Stimulated activated CD8-positive, alpha-beta memory T cell treated with anti-CD3 and anti-CD28 coated beads, Interleukin-7, amount 100 ng/mL, for 24 hours (primary cell): Measurements from ENCODE around the gene SPATA6L.

ENCODE experiments used
- DNase-seq: peaks from one replicate; pipeline ENCODE4 v3.0.0-alpha.2; 2020; ENCODE audit warnings: low read depth

Gene SPATA6L

GRCh38 chr9:4666042-4666699, at the start of gene SPATA6L:
TSS of gene SPATA6L (minus strand) at chr9:4666480. CDS start at chr9:4666250, 230 bp downstream.
- peak; percentile 14 for DNase-seq

DNA sequence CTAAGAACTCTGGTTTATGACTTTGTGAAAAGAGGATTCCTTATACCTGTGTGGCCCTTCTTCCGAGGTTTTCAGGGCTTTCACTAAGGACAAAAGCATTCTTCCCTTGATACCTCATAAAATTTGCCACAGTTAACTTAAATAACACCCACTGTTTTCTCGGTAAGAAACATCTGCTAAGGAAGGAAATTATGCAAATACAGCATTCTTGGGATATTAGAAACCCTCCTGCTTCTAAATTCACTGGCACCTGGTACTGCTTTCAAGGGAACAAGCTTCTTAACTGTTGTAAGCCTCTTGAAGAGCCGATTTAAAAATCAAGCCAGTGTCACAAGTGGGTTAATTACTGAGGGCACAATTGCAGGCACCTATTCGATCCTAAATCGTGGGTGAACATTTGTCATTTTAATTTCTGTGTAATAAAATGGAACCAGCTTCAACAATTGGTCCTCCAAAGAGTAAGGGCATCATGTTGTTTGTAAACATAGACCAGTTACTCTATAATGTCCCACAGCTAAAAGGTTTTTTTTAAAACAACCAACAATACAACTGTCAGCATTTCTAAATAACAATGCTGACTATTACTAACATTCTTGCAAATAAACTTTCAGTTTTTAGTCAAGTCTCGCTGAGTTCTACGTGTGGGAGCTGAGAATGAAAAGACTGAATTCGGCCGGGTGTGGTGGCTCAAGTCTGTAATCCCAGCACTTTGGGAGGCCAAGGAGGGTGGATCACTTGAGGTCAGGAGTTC, 48.2 kb upstream of the SPATA6L start:
- no peak for DNase-seq

DNA sequence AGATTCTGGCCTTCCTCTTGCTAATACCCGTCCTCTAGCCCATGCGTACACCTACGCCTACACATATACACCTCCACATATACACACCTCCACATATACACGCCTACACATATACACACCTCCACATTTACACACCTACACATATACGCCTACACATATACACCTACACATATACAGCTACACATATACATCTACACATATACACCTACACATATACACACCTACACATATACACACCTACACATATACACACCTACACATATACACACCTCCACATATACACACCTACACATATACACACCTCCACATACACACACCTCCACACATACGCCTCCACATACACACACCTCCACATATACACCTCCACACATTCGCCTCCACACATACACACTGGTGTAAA, 47.6 kb upstream of the SPATA6L start:
- DNase-seq = no peak

DNA sequence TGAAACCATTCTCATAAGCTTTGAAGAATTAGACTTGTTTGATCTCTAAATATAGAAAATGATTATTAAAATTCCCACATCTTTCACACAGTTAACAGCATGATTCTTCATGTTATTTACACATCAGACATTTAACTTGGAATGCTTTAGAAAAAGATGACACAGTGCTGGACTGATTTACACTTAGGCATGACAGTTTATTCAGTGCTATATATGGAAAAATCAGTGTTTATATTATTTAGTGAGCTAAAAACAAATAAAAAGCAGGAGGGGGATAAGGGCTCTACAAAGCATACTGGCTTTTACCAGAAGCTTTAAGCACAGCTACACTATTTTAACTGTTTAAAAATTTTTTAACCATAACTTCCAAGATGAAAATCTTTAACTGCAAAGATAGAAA, 43.1 kb upstream of the SPATA6L start:
- no peak for DNase-seq

DNA sequence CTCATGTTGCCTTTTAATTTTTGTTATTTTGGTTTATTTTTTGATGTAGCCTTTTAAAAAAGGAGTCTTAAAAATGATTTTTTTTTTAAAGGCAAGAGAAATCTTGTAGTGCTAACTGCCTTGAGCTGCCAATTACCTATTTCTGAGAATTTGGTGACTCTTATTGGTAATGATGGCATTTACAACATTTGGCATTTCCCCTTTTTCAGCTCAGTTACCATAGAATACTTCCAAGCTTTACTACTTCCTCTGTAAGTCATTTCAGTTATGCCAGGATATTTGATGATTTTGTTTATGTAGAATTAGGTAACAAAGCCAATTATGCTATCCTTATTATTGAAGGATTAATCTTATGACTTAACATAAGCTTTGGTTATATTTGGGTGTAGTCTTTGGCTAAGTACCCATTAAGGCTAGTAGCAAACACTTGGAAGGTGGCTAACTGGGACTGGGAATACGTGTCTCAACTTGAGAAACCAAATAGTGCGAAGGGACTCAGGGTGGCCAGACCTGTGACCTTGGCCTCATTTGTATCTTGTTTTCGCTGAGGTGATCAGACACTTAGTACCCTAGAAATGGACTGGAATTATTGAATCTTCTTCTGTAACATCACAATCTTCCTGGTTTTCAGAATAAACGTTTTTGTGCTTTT, 40.8 kb upstream of the SPATA6L start:
- no peak for DNase-seq

DNA sequence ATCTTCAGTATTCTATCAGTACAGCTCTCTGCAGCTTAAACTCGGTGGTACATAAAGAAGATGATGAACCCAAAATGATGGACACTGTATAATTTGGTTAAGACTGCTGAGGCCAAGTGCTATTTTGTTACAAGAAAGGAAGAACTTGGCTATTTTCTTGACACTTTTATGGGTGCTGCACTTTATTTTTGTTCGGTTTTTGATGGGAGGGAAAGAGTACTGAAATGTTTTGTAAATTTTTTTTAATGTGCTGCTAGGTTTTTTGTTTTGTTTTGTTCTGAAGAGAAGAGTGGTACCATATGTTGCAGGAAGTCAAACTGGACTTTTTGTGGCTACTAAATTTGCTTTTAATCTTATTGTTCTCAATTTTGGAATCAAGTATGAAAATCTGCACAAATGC, 39.7 kb upstream of the SPATA6L start:
- no peak for DNase-seq

GRCh38 chr9:4704129-4704528, 37.8 kb upstream of the SPATA6L start:
- no peak for DNase-seq

GRCh38 chr9:4701526-4701925, 35.2 kb upstream of the SPATA6L start:
- no peak for DNase-seq

GRCh38 chr9:4700932-4701331, 34.7 kb upstream of the SPATA6L start:
- no peak for DNase-seq

- no peak for DNase-seq
Measured at GRCh38 chr9:4700091-4700490, 33.8 kb upstream of the SPATA6L start.

- no peak for DNase-seq
Measured at GRCh38 chr9:4691795-4692194, 25.5 kb upstream of the SPATA6L start.

DNA sequence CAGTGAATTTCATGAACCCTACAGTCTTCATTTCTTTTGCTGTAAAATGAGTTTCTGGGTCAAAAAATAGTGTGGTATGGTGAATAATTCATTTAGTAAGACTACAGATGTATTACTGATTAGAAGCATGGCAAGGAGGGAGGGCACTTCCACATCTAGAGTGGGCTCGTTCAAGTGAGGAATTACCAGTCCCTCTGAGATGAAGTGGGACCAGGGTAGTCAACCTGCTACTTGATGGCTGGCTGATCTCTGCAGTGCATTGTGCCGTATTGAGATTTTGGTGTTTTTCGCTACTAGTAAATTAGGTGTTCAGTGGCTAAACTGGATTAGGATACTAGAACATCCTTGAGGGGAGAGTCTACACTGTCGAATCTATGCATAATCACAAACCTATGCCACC, 23.9 kb upstream of the SPATA6L start:
- DNase-seq = no peak

DNA sequence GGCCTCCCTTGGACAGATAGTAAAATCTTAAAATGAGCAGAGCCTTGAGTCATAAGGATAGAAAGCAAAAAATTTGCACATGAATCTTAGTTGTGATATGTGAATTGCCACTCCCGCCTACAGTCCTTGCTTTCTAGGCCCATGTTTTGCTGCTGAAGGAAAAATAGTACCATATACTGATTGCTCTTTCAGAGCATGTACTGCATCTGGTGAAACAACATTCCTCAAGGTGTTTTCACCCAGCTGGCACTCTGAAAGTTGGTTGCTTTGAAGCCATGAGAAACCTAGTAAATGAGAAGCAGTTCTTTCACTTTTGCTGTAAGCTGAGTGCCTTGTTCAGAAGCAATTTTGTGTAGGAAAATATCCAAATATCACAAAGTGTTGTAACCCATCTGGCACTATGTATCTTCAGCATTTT, 23.4 kb upstream of the SPATA6L start:
- DNase-seq = no peak

DNA sequence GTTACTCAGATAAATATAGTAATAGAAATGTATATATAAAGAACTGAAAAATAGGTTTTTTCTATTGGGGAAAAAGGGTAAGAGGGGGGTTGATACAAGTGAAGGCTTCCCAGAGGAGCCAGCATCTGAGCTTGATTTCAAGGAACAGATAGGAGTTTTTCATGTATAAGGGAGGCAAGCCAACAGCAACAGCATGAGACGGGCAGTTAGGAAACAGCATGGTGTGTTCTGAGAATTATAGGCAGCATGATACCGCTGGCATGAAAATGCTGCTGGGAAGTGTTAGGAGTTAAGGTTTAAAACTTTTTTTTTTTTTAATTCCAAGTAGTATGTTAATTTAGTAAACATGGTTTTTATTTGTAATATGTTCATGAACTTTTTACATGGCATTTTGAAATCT, 22.7 kb upstream of the SPATA6L start:
- DNase-seq = no peak

- no peak for DNase-seq
Measured at GRCh38 chr9:4686584-4686983, 20.3 kb upstream of the SPATA6L start.

- DNase-seq = no peak
Measured at GRCh38 chr9:4686112-4686511, 19.8 kb upstream of the SPATA6L start.

DNA sequence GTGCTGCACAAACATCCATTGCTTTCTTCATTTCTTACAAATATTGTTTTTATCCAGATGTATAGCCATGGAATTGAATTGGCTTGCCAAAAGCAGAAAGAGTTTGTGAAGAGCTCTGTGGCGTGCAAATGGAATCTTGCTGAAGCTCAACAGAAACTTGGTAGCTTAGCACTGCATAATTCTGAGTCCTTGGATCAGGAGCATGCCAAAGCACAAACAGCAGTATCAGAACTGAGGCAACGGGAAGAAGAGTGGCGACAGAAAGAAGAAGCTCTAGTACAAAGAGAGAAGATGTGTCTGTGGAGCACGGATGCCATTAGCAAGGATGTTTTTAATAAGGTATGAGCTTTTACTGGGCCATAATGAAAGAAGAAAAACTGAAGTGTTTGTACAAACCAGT, 18.5 kb upstream of the SPATA6L start:
- no peak for DNase-seq

DNA sequence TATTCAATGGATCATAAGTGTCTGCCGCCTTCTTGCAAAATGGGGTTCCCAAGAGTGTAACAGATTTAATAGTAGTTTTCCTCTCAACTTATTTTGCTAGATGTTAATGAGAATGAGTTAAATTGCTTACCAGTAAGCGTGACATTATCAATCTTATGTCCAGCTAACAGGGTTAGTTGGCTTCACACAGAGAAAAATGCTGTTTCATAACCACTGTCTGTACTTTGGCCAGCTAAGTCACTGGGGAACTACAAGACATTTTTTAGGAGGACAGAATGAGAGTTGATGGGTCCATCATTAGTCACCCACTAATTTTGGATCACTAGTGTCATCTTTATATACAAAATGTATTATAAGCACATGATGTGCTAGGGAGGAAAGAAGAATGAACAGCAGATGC, 14.5 kb upstream of the SPATA6L start:
- DNase-seq = no peak

GRCh38 chr9:4680173-4680525, 13.9 kb upstream of the SPATA6L start:
- no peak for DNase-seq

GRCh38 chr9:4679268-4680172, 13.2 kb upstream of the SPATA6L start, which contains the start of gene CDC37L1:
TSS of gene CDC37L1 (plus strand) at chr9:4679569. CDS start at chr9:4679768, 199 bp downstream.
- peak; percentile 100 for DNase-seq

GRCh38 chr9:4678679-4679267, 12.5 kb upstream of the SPATA6L start:
- no peak for DNase-seq

DNA sequence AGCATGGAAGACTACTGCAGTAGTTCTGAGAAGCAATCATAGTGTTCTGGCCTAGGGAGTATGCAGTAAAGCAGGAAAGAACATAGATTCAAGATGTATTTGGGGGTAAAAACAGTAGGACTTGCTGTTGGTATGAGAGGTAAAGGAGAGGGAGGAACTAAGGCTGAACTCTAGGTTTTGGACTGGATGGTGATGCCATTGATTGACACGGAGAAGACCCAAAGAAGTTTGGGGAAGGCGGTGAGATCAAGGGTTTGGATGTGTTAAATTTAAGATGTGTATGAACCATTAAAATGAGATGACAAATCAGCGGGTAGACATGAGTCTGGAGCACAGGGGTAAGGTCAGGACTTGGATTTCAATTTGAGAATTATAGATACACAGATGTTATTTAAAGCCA, 11.1 kb upstream of the SPATA6L start:
- DNase-seq = no peak
